Heart left ventricle (tissue), 16 donors: ENCODE measurements around the gene NRCAM. TPM values are rescaled to one million over a fixed set of nuclear protein-coding genes. Genes with fewer than 3 reads are reported as not detected.

Source experiments
- ATAC-seq, 4 donors: fragments of 200-7000 bp; cut with Tn5 transposase; one replicate each; pipeline ENCODE4 v1.9.1; 2020 to 2022; ENCODE audit warnings: moderate library complexity in 4 of 4, mild to moderate bottlenecking in 3 of 4, moderate number of reproducible peaks in 1 of 4
- DNase-seq, 5 donors: peaks; one replicate each; pipeline ENCODE4 v3.0.0-alpha.2; 2020
- H3K27ac ChIP-seq, 12 donors: fragments of 200-600 bp; sonication (generic) in 4 of 12; one replicate each; pipeline versions ENCODE4 v1.5.0 to v1.8.0; 2016 to 2022; ENCODE audit warnings: mild to moderate bottlenecking in 2 of 12
- H3K27me3 ChIP-seq, 9 donors: fragments of 200-600 bp; sonication (generic) in 2 of 9; one replicate each; pipeline versions ENCODE4 v1.5.1 to v1.8.0; 2016 to 2022; ENCODE audit warnings: mild to moderate bottlenecking in 3 of 9
- H3K36me3 ChIP-seq, 9 donors: fragments of 200-600 bp; sonication (generic) in 2 of 9; one replicate each; pipeline versions ENCODE4 v1.5.0 to v1.8.0; 2018 to 2022; ENCODE audit warnings: mild to moderate bottlenecking in 2 of 9
- H3K4me1 ChIP-seq, 12 donors: fragments of 200-600 bp; sonication (generic) in 4 of 12; one replicate each; pipeline versions ENCODE4 v1.5.0 to v1.8.0; 2016 to 2022; ENCODE audit warnings: mild to moderate bottlenecking in 3 of 12
- H3K4me3 ChIP-seq, 12 donors: fragments of 200-600 bp; sonication (generic) in 4 of 12; one replicate each; pipeline versions ENCODE4 v1.5.0 to v1.8.0; 2017 to 2022; ENCODE audit warnings: mild to moderate bottlenecking in 9 of 12, moderate library complexity in 4 of 12
- H3K9me3 ChIP-seq, 12 donors: fragments of 200-600 bp; sonication (generic) in 4 of 12; one replicate each; pipeline versions ENCODE4 v1.5.0 to v1.8.0; 2016 to 2022; ENCODE audit warnings: mild to moderate bottlenecking in 1 of 12
- POLR2A ChIP-seq, 2 donors: fragments of 450-650 bp; IDR thresholded peaks; one replicate each; pipeline ENCODE4 v1.6.1; 2017; ENCODE audit warnings: antibody characterized with exemption in 2 of 2, mild to moderate bottlenecking in 2 of 2, moderate library complexity in 2 of 2
- WGBS, 4 donors: extraction: QIAGEN DNeasy Blood & Tissue Kit in 2 of 4; methylation state at CpG; one replicate each; pipeline versions ENCODE4 v1.1.5 to v1.1.7; 2013 to 2018; 5-methylcytosine and 5-hydroxymethylcytosine counted together
- intact Hi-C, 10 donors: fragments of 100-400 bp; cut with DNase I; formaldehyde crosslinking; loops; one replicate each; pipeline versions ENCODE4 v1.11.1 to v1.14.2; 2022
- polyA plus RNA-seq, 2 donors: library from polyadenylated mRNA; stranded (reverse); fragments of 200-250 nt; gene quantifications; one replicate each; pipeline ENCODE4 v1.2.3, GENCODE V29; 2013
- total RNA-seq, 9 donors: library from RNA; depleted of rRNA in 2 of 9; stranded (reverse); fragments of >200 nt in 2 of 9; fragmentation: NEBNext Ultra II Directional in 3 of 9; extraction: Animal tissue kit (Norgen Biotek cat#: 25700) in 3 of 9; gene quantifications; one replicate each; pipeline versions ENCODE4 v1.1.0 to v1.2.4, GENCODE V29; 2016 to 2023
- TF ChIP-seq, protein P1 (sequence below), 12 donors: fragments of 200-600 bp; sonication (generic) in 4 of 12; IDR thresholded peaks; one replicate each; pipeline versions ENCODE4 v1.5.0 to v1.8.0; 2018 to 2022; ENCODE audit warnings: antibody characterized with exemption in 12 of 12, mild to moderate bottlenecking in 5 of 12
- donor health status: ischemic (EF 13 %, LVEDD 7.1; RV severe dilation, severe dysfunction).
- donor health status: healthy with polysubstance abuse.
- donor health status: DM: no; HTN: yes; CAD: no.
- donor health status: DM: no; HTN: no; CAD: no.
- donor health status: ischemic (EF 25% LVEDD 6.9; RV normal size, moderate dysfunction).
- donor health status: ischemic (EF 25% LVEDD 5.7; RV mildly dilated, moderate dysfunction).
- donor health status: healthy.
- donor health status: DM: yes; HTN: yes; CAD: no.
- donor health status: ischemic (EF 35%, LVEDD 5.7; RV mildly dilated, moderate dysfunction).
- donor health status: nonischemic (EF 11% LVEDD 7.7; RV severe dilation, severe dysfunction).
- donor health status: DM: yes; HTN: yes; CAD: no.
- donor health status: PGD.
- donor health status: ischemic (EF 29% LVEDD 5.4; RV normal size, mild dysfunction).
- donor health status: nonischemic (EF 23%, LVEDD 6.1; RV moderate dilation, normal function).

The NRCAM gene
- total and polyA plus RNA-seq, 11 donors, result 0.07 to 2.5 (median 0.36) TPM

DNA sequence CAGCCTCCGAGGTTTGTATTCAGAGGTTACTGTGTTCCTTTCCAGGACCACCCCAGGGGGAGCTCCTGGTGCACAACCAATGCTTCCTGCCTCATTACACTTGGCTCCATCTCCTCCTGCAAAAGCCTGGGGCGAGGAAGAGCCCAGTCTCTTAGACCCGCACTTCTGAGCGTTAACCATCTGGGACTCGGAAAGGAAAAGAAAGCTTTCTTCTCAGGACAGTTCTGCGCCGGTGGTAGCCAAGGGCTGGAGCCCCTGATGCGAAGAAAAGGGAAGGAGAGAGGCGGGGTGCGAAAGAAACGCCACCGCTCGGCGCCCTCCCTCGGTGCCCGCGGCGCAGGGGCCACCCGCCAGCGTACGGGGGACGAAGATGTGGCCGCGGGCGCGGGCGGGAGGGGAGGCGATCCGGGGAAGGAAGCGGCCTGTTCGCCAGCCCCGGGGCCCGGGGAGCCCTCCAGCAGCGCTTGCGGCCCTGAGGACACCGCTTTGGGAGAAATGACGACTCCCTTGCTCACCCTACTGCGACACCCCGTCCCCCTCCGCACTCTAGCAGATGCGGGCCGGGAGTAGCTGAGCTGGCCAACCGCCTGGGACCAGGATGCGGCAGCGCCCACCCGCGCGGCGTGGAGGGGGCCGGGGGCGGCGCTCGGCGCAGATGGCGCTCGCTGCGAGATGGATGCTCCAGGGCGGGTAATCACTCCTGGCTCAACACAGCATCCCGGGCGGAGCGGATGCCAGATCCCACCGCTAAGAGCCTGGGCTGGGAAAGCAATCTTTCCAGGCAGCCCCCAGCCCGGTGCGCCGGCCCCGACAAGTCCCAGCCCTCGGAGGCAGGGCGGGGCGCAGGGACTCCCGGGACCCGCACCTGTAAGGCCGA lies 1.3 kb downstream of the NRCAM start:
- peak in 2 of 4 donors; percentile 26 to 27 for ATAC-seq
- intact Hi-C loops, result loop anchor here in 4 of 10 donors (5.0 to 10.0 kb wide), 2 partner anchors 47 to 270 kb away; no protein-coding TSS in a partner anchor
- H3K4me3 ChIP-seq, result peak overlapping the region; percentile 29 to 57 (median 49)
- H3K9me3 ChIP-seq, result no peaks in the 10 kb centered on the region
- peak in 1 of 5 donors; percentile 46 for DNase-seq
- H3K4me1 ChIP-seq, result peaks cover 0 to 25% (median 16%) of the 10 kb centered on the region in 12 donors
- no peaks in the 10 kb centered on the region for H3K36me3 ChIP-seq
- TF ChIP-seq, protein P1, sequence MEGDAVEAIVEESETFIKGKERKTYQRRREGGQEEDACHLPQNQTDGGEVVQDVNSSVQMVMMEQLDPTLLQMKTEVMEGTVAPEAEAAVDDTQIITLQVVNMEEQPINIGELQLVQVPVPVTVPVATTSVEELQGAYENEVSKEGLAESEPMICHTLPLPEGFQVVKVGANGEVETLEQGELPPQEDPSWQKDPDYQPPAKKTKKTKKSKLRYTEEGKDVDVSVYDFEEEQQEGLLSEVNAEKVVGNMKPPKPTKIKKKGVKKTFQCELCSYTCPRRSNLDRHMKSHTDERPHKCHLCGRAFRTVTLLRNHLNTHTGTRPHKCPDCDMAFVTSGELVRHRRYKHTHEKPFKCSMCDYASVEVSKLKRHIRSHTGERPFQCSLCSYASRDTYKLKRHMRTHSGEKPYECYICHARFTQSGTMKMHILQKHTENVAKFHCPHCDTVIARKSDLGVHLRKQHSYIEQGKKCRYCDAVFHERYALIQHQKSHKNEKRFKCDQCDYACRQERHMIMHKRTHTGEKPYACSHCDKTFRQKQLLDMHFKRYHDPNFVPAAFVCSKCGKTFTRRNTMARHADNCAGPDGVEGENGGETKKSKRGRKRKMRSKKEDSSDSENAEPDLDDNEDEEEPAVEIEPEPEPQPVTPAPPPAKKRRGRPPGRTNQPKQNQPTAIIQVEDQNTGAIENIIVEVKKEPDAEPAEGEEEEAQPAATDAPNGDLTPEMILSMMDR (IDR thresholded peaks at IDR 0.05), result no peak
- no peak for TF ChIP-seq POLR2A (IDR thresholded peaks at IDR 0.05)
- no peak overlapping the region for H3K27ac ChIP-seq
- H3K27me3 ChIP-seq, result peaks cover 7 to 84% (median 40%) of the 10 kb centered on the region in 9 donors
- 0 to 2% (median 1%) methylated on average over 38 to 72 of the region's 72 CpGs for WGBS, 4 donors

DNA sequence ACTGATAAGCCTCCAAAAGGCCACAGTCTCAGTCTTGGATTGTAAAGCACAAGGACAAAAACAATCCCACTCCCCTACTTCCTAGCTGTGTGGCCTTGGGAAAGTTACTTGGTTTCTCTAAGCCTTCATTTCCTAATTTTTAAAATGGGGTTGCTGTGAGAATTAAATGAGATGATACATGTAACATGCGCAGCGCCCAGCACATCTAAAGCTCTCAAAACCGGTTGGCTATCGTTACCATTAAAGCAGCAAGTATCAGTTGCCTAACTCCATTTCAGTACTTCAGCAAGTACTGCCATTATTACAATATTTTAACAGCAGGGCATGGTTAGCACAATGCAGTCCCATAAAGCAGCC lies 1.9 kb downstream of the NRCAM start:
- Histone ChIP-seq H3K4me3 (peak overlapping the region in 9 of 12 donors; percentile 29 to 57 (median 50)), H3K36me3 (no peaks in the 10 kb centered on the region), H3K4me1 (peaks cover 0 to 25% (median 16%) of the 10 kb centered on the region in 12 donors), H3K9me3 (no peaks in the 10 kb centered on the region), H3K27ac (no peak overlapping the region), H3K27me3 (peaks cover 7 to 79% (median 40%) of the 10 kb centered on the region in 9 donors)
- ATAC-seq, result no peak
- DNase-seq, result no peak
- intact Hi-C loops, result loop anchor here in 4 of 10 donors (5.0 to 10.0 kb wide), 2 partner anchors 48 to 269 kb away; no protein-coding TSS in a partner anchor
- WGBS, 4 donors, result 37 to 49% (median 42%) methylated on average over 4 of the region's 4 CpGs
- TF ChIP-seq POLR2A (IDR thresholded peaks at IDR 0.05), result no peak
- TF ChIP-seq, protein P1 (IDR thresholded peaks at IDR 0.05), result no peak

DNA sequence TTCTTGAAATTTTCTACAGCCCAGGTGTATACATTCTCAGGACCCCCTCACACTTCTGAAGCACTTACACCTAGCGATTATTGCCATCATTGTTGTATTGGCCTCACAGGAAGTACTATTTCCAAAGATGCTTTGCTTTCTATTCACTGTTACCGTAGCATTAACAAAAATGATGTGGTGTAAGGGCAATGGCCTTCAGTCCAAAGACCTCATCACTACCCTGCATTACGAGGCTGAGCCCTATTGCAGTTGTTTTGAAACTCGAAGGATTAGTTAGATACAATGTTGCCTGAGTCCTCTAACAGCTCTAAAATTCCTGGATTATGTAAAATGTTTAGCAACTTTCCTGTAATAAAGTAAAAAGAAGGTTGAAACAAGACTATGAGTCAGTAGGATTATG lies 2.9 kb downstream of the NRCAM start:
- no peaks in the 10 kb centered on the region for H3K36me3 ChIP-seq
- intact Hi-C loops, result loop anchor here in 4 of 10 donors (5.0 to 10.0 kb wide), 2 partner anchors 49 to 269 kb away; no protein-coding TSS in a partner anchor
- H3K4me3 ChIP-seq, result no peak overlapping the region
- no peak for TF ChIP-seq POLR2A (IDR thresholded peaks at IDR 0.05)
- TF ChIP-seq, protein P1 (IDR thresholded peaks at IDR 0.05), result no peak
- H3K27me3 ChIP-seq, result peaks cover 7 to 71% (median 40%) of the 10 kb centered on the region in 9 donors
- H3K4me1 ChIP-seq, result peaks cover 0 to 25% (median 16%) of the 10 kb centered on the region in 12 donors
- H3K9me3 ChIP-seq, result no peaks in the 10 kb centered on the region
- 85 to 92% (median 89%) methylated on average over 4 of the region's 4 CpGs for WGBS, 4 donors
- no peak overlapping the region for H3K27ac ChIP-seq
- no peak for DNase-seq
- ATAC-seq, result no peak

DNA sequence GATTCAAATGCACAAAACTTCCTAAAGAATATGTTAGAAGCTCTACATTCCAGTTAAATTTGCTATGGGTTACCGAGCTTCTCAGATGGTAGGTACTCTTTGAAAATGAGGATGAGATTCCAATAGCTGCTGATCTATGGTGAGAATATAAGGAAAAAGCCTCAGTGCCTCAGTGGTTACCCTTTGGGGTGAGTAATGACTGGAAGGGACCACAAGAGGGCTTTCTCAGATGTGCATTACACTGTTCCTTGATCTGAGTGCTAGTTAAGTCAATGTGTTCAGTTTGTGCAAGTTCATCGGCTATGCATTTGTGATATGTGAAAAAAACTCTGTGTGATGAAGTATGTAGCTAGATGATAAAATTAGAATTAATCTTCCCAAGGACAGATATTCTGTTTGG lies 3.5 kb downstream of the NRCAM start:
- peaks cover 0 to 25% (median 16%) of the 10 kb centered on the region in 12 donors for H3K4me1 ChIP-seq
- TF ChIP-seq, protein P1 (IDR thresholded peaks at IDR 0.05), result peak in 6 of 12 donors; percentile 17 to 46 (median 30)
- TF ChIP-seq POLR2A (IDR thresholded peaks at IDR 0.05), result no peak
- no peak overlapping the region for H3K4me3 ChIP-seq
- H3K27me3 ChIP-seq, result peaks cover 7 to 65% (median 39%) of the 10 kb centered on the region in 9 donors
- intact Hi-C loops, result loop anchor here in 4 of 10 donors (5.0 to 10.0 kb wide), 2 partner anchors 50 to 268 kb away; no protein-coding TSS in a partner anchor
- whole genome bisulfite sequencing, 4 donors, result 56 to 72% (median 63%) methylated on average over 2 of the region's 2 CpGs
- H3K27ac ChIP-seq, result no peak overlapping the region
- H3K36me3 ChIP-seq, result no peaks in the 10 kb centered on the region
- ATAC-seq (no peak), DNase-seq (no peak)
- no peaks in the 10 kb centered on the region for H3K9me3 ChIP-seq
